H1 (cell line): ENCODE data around the gene AFG1L. TPM values are rescaled to one million over a fixed set of nuclear protein-coding genes. Genes with fewer than 3 reads are reported as not detected.

Experiments used
- BRCA1 ChIP-seq: IDR thresholded peaks from 2 replicates; pipeline ENCODE4 v1.6.1; 2012; ENCODE audit warnings: low read depth, low read length, improper control_type of control experiment
- CHD1 ChIP-seq: IDR thresholded peaks from 2 replicates; pipeline ENCODE4 v1.6.1; 2012; ENCODE audit warnings: low read depth, low read length, improper control_type of control experiment
- GABPA ChIP-seq: IDR thresholded peaks from 2 replicates; pipeline ENCODE4 v1.6.1; 2011; ENCODE audit warnings: mild to moderate bottlenecking, low read length, moderate library complexity, borderline replicate concordance; ENCODE audit not compliant: insufficient read depth
- HDAC6 ChIP-seq: IDR thresholded peaks from one replicate; pipeline ENCODE4 v1.7.1; 2012; ENCODE audit warnings: low read depth, mild to moderate bottlenecking, inconsistent platforms, low read length, moderate library complexity
- JUND ChIP-seq: IDR thresholded peaks from 2 replicates; pipeline ENCODE4 v1.6.1; 2011; ENCODE audit warnings: mild to moderate bottlenecking, improper control_type of control experiment, low read length
- POLR2A ChIP-seq, 2 experiments: IDR thresholded peaks; 1 replicate in 1 of 2; 2 replicates in 1 of 2; pipeline ENCODE4 v1.6.1; 2011; ENCODE audit warnings: low read depth in 2 of 2, low read length in 2 of 2, mild to moderate bottlenecking in 2 of 2; ENCODE audit errors: control extremely low read depth in 1 of 2
- SIN3A ChIP-seq, 2 experiments: IDR thresholded peaks in 1 of 2; conservative IDR thresholded peaks in 1 of 2; 2 replicates each; pipeline ENCODE4 v1.6.1; 2011 to 2012; ENCODE audit warnings: low read length in 2 of 2, improper control_type of control experiment in 1 of 2, low read depth in 1 of 2, mild to moderate bottlenecking in 1 of 2
- polyA plus RNA-seq, 7 experiments: library from polyadenylated mRNA; depleted of rRNA in 3 of 7; stranded (reverse) in 5 of 7; unstranded in 2 of 7; fragments of >200 nt in 5 of 7; fragments of 200-250 nt in 2 of 7; gene quantifications; 1 replicate in 5 of 7; 2 replicates in 1 of 7; 4 replicates in 1 of 7; pipeline versions ENCODE4 v1.2.1 to v1.2.3, GENCODE V29; 2011 to 2013; ENCODE audit warnings: missing spikeins in 2 of 7, mixed read lengths in 2 of 7
- total RNA-seq: library from RNA; stranded (reverse); fragmentation: NEBNext Ultra II Directional; extraction: Animal tissue kit (Norgen Biotek cat#: 25700); gene quantifications from 2 replicates; pipeline ENCODE4 v1.2.1, GENCODE V29; 2021
- TF ChIP-seq, protein P1 (sequence below): fragments of 300-600 bp; sonication (generic); IDR thresholded peaks from 2 replicates; pipeline ENCODE4 v1.7.1; 2012; ENCODE audit warnings: low read length, moderate library complexity, mild to moderate bottlenecking, inconsistent platforms; ENCODE audit not compliant: insufficient replicate concordance

The AFG1L gene
- total and polyA plus RNA-seq, 2 of the 8 experiments (the other 6 are each of a cell fraction or from before 2014, with no cell fraction given) = 0.98 to 5.7 TPM

GRCh38 chr6:108274546-108274945, 20.3 kb upstream of the AFG1L start (continued):
- TF ChIP-seq, protein P1, sequence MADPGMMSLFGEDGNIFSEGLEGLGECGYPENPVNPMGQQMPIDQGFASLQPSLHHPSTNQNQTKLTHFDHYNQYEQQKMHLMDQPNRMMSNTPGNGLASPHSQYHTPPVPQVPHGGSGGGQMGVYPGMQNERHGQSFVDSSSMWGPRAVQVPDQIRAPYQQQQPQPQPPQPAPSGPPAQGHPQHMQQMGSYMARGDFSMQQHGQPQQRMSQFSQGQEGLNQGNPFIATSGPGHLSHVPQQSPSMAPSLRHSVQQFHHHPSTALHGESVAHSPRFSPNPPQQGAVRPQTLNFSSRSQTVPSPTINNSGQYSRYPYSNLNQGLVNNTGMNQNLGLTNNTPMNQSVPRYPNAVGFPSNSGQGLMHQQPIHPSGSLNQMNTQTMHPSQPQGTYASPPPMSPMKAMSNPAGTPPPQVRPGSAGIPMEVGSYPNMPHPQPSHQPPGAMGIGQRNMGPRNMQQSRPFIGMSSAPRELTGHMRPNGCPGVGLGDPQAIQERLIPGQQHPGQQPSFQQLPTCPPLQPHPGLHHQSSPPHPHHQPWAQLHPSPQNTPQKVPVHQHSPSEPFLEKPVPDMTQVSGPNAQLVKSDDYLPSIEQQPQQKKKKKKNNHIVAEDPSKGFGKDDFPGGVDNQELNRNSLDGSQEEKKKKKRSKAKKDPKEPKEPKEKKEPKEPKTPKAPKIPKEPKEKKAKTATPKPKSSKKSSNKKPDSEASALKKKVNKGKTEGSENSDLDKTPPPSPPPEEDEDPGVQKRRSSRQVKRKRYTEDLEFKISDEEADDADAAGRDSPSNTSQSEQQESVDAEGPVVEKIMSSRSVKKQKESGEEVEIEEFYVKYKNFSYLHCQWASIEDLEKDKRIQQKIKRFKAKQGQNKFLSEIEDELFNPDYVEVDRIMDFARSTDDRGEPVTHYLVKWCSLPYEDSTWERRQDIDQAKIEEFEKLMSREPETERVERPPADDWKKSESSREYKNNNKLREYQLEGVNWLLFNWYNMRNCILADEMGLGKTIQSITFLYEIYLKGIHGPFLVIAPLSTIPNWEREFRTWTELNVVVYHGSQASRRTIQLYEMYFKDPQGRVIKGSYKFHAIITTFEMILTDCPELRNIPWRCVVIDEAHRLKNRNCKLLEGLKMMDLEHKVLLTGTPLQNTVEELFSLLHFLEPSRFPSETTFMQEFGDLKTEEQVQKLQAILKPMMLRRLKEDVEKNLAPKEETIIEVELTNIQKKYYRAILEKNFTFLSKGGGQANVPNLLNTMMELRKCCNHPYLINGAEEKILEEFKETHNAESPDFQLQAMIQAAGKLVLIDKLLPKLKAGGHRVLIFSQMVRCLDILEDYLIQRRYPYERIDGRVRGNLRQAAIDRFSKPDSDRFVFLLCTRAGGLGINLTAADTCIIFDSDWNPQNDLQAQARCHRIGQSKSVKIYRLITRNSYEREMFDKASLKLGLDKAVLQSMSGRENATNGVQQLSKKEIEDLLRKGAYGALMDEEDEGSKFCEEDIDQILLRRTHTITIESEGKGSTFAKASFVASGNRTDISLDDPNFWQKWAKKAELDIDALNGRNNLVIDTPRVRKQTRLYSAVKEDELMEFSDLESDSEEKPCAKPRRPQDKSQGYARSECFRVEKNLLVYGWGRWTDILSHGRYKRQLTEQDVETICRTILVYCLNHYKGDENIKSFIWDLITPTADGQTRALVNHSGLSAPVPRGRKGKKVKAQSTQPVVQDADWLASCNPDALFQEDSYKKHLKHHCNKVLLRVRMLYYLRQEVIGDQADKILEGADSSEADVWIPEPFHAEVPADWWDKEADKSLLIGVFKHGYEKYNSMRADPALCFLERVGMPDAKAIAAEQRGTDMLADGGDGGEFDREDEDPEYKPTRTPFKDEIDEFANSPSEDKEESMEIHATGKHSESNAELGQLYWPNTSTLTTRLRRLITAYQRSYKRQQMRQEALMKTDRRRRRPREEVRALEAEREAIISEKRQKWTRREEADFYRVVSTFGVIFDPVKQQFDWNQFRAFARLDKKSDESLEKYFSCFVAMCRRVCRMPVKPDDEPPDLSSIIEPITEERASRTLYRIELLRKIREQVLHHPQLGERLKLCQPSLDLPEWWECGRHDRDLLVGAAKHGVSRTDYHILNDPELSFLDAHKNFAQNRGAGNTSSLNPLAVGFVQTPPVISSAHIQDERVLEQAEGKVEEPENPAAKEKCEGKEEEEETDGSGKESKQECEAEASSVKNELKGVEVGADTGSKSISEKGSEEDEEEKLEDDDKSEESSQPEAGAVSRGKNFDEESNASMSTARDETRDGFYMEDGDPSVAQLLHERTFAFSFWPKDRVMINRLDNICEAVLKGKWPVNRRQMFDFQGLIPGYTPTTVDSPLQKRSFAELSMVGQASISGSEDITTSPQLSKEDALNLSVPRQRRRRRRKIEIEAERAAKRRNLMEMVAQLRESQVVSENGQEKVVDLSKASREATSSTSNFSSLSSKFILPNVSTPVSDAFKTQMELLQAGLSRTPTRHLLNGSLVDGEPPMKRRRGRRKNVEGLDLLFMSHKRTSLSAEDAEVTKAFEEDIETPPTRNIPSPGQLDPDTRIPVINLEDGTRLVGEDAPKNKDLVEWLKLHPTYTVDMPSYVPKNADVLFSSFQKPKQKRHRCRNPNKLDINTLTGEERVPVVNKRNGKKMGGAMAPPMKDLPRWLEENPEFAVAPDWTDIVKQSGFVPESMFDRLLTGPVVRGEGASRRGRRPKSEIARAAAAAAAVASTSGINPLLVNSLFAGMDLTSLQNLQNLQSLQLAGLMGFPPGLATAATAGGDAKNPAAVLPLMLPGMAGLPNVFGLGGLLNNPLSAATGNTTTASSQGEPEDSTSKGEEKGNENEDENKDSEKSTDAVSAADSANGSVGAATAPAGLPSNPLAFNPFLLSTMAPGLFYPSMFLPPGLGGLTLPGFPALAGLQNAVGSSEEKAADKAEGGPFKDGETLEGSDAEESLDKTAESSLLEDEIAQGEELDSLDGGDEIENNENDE = no peak
- no peak for TF ChIP-seq POLR2A (IDR thresholded peaks at IDR 0.05; ENCODE audit: control extremely low read depth in 1 of 2, low read depth in 2 of 2, low read length in 2 of 2)
- no peak for TF ChIP-seq HDAC6
- TF ChIP-seq GABPA = no peak
- TF ChIP-seq JUND = no peak
- no peak for TF ChIP-seq SIN3A (conservative IDR thresholded peaks at IDR 0.05 in 1 of 2, IDR thresholded peaks at IDR 0.05 in 1 of 2; ENCODE audit: low read depth in 1 of 2, low read length in 2 of 2)
- TF ChIP-seq BRCA1 = no peak
- no peak for TF ChIP-seq CHD1
